Measurements from ENCODE around the gene PCYT2.

DNA sequence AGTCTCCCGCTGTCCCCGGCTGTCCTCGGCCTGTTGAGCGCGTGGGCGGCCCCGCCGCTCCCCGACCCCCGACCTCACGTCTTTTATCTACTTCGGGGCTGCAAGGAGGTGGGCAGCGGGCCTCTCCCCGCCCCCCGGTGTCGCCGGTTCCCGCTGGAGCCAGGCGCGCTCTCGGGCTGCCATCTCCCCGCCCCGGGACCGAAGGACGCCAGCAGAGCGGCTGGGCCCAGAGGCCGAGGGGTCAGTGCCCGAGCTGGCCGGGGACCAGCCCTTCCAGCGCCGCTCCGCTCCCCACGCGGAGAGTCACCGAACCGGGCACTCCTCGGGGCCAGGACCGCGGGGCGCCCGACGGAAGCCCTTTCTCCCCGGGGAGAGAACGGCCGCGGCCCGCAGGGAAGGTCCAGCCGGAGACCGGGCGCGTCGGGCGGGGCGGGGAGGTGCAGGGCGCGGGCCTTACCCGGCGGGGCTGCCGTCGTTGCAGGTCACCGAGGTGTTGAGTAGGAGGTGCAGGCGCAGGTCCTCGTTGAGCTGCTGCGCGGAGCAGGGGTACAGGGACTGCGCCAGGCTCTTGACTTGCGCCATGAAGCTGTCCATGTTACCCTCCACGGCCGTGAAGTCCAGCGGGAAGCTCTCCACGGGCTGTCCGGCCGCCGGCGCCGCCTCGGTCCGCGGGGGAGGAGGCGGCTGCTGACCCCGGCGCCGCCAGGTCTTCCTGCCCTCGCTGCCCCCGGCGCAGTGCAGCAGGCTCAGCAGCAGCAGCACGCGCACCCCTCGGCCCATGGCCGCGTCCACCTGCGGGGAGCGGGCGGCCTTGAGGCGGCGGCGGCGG is 49.1 kb upstream of the PCYT2 start:
- TF ChIP-seq, protein P1, sequence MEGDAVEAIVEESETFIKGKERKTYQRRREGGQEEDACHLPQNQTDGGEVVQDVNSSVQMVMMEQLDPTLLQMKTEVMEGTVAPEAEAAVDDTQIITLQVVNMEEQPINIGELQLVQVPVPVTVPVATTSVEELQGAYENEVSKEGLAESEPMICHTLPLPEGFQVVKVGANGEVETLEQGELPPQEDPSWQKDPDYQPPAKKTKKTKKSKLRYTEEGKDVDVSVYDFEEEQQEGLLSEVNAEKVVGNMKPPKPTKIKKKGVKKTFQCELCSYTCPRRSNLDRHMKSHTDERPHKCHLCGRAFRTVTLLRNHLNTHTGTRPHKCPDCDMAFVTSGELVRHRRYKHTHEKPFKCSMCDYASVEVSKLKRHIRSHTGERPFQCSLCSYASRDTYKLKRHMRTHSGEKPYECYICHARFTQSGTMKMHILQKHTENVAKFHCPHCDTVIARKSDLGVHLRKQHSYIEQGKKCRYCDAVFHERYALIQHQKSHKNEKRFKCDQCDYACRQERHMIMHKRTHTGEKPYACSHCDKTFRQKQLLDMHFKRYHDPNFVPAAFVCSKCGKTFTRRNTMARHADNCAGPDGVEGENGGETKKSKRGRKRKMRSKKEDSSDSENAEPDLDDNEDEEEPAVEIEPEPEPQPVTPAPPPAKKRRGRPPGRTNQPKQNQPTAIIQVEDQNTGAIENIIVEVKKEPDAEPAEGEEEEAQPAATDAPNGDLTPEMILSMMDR (IDR thresholded peaks at IDR 0.05): no peak
- TF ChIP-seq POLR2AphosphoS5 (IDR thresholded peaks at IDR 0.05): no peak
- TF ChIP-seq POLR2A (IDR thresholded peaks at IDR 0.05): no peak

Data from prostate gland (tissue), 2 donors.